ENCODE measurements around the gene SIPA1L3. TPM values are rescaled to one million over a fixed set of nuclear protein-coding genes. Genes with fewer than 3 reads are reported as not detected.
"Not testable (repeated sequence)": the region's sequence is repeated elsewhere in the genome, so short reads cannot be mapped to it uniquely, and the experiment has no call there.

SIPA1L3 gene
- polyA plus RNA-seq, 6 donors from 2014 or later, result 9.2 to 43.0 (median 19.5) TPM

DNA sequence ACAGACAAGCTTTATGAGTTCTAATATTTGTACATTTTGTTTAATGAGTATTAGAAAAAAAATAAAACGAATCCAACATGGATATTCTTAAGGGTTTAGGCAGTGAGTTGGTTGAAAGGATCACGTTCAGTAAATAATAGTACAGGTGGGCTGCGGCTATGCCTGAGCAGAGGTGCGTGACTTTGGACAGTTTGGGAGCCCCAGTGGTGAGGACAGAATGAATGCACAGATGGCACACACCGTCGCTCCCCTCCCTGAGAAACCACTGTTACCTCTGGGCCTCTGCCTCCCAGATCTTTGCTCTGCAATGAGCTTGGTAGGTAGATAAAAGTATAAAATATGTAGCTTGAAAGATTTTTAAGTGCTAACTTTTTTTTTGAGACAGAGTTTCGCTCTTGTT lies 153.3 kb downstream of the SIPA1L3 start:
- H3K27ac Mint-ChIP-seq, result peak overlapping the region; percentile 59 to 96 (median 77)
- ATAC-seq (ENCODE audit: low read depth in 2 of 2) (peak in 1 of 2 donors; percentile 22), DNase-seq (no peak)
- H3K36me3 Mint-ChIP-seq, result peaks cover 0 to 8% of the 10 kb centered on the region in 2 donors
- no peaks in the 10 kb centered on the region for H3K27me3 Mint-ChIP-seq
- H3K4me1 Mint-ChIP-seq, result peaks cover 33 to 81% (median 76%) of the 10 kb centered on the region in 3 donors
- no peaks in the 10 kb centered on the region for H3K9me3 Mint-ChIP-seq
- H3K4me3 Mint-ChIP-seq, result peak overlapping the region in 4 of 8 donors; percentile 61 to 85 (median 74)

DNA sequence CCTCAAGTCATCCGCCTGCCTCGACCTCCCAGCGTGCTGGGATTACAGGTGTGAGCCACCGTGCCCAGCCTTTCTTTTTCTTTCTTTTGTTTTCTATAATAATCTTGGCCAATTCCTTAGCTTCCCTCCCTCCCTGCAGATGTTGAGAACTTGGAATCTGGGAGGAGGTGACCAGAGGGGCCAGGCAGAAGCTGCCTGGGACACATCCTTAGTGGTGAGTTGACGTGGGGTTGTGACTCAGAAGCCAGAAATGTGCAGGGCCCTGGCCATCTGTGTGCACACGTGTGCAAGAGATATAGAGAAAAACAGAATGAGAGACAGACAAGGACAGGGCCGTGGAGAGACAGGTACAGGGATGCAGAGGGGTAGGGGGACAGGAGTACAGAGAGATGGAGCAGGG lies 154.3 kb downstream of the SIPA1L3 start:
- Mint-ChIP-seq H3K27me3 (no peaks in the 10 kb centered on the region), H3K9me3 (no peaks in the 10 kb centered on the region), H3K4me3 (peak overlapping the region in 2 of 8 donors; percentile 1 to 64), H3K27ac (peak overlapping the region in 5 of 6 donors; percentile 59 to 88 (median 67)), H3K36me3 (peaks cover 0 to 5% of the 10 kb centered on the region in 2 donors), H3K4me1 (peaks cover 29 to 76% (median 66%) of the 10 kb centered on the region in 3 donors)
- ATAC-seq (ENCODE audit: low read depth in 2 of 2) (no peak), DNase-seq (no peak)

DNA sequence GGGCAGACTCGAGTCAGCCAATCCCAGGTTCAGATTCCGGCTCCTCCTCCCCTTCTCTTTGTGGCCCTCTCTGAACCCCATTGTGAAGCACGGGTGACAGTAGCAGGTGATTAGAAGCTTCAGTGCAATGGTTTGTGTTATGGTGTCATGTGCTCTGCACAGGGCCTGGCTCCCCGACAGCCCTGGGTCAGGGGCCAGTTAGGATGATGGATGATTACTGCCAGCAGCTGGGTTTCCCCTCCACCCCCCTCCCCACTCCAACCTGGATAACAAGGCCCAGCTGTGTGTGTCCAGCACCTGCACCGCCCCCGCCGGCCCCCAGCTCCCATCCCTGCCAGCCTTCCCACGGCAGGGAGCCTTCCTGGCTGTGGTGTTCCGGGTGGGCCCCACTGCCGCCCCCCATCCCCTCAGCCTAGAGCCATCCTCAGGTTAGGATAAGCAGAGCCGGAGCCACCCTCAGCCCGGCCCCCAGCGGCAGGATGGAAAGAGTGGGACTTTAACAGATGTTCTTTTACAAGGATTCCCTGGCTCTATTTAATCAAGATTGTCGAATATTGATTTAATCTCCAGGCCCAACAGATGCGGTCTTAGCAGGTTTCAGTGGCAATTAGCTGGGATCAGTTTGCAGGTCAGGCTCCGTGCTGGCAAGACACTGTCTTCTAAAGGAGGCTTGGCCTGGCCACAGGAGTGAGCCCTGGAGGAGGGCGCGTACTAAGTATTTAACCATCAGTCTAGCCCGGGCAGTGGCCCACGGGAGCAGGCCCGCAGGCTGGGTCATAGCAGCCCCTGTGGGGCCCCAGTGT lies 156.2 kb downstream of the SIPA1L3 start:
- peaks cover 23 to 71% (median 55%) of the 10 kb centered on the region in 3 donors for H3K4me1 Mint-ChIP-seq
- peak overlapping the region in 5 of 6 donors; percentile 59 to 89 (median 80) for H3K27ac Mint-ChIP-seq
- no peaks in the 10 kb centered on the region for H3K27me3 Mint-ChIP-seq
- no peaks in the 10 kb centered on the region for H3K9me3 Mint-ChIP-seq
- H3K36me3 Mint-ChIP-seq, result no peaks in the 10 kb centered on the region
- DNase-seq, result no peak
- ATAC-seq (ENCODE audit: low read depth in 2 of 2), result no peak
- no peak overlapping the region for H3K4me3 Mint-ChIP-seq

DNA sequence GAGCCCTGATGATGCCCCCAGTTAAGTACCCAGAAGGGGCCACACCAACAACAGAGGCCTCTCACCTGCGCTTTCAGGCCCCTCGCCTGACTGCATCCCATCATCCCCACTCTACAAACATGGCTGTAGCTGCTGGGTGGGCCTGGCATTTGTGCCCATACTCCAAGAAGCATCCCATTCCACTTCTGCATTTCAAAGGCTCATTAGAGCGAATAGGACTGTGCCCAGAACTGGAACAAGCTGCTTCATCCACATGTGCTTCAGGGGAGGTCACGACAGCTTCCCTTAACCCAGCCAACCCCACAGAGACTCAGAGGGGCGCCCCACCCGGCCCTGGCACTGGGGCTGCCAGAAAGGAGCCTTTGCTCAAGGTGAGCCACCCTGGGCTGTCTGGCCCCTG lies 156.9 kb downstream of the SIPA1L3 start:
- no peaks in the 10 kb centered on the region for H3K36me3 Mint-ChIP-seq
- peak overlapping the region in 1 of 8 donors; percentile 12 for H3K4me3 Mint-ChIP-seq
- H3K27ac Mint-ChIP-seq, result peak overlapping the region in 5 of 6 donors; percentile 51 to 89 (median 70)
- H3K27me3 Mint-ChIP-seq, result no peaks in the 10 kb centered on the region
- no peak for ATAC-seq (ENCODE audit: low read depth in 2 of 2)
- DNase-seq, result no peak
- H3K4me1 Mint-ChIP-seq, result peaks cover 20 to 67% (median 51%) of the 10 kb centered on the region in 3 donors
- no peaks in the 10 kb centered on the region for H3K9me3 Mint-ChIP-seq

DNA sequence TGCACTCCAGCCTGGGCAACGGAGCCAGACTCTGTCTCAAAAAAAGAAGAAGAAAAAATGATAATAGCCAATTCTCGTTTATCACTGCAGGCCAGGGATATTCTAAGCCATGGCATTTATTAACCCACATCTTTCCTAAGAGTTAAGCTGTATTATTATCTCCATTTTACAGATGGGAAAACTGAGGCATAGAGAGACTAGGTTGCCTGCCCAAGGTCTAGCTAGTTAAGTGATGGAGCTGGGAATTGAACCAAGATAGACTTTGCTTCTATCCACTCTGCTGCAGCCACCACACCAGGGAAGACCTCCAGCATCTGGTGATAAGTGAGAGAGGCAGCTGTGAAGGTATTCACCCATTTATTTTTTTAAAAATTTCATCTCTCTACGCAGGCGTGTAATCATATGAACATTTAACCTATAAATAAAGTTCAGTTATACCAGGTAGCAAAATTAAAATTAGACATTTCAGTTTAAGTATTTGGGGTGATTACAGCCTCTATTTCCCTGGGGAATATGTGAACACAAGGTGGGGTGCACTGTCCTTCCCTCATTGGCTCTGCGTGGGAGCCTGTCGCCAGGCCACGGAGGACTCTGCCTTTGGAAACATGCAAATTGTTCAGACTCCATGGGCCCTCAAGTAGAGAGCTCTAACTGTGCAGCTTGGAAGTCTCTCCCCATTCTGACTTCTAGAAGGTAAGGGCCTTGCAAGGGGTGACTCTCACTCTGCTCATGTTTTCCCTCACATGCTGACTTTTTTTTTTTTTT lies 157.8 kb downstream of the SIPA1L3 start:
- H3K9me3 Mint-ChIP-seq, result no peaks in the 10 kb centered on the region
- H3K4me1 Mint-ChIP-seq, result peaks cover 20 to 63% (median 50%) of the 10 kb centered on the region in 3 donors
- peaks cover 0 to under 1% of the 10 kb centered on the region in 2 donors for H3K36me3 Mint-ChIP-seq
- no peaks in the 10 kb centered on the region for H3K27me3 Mint-ChIP-seq
- peak overlapping the region in 5 of 6 donors; percentile 33 to 79 (median 70) for H3K27ac Mint-ChIP-seq
- no peak overlapping the region for H3K4me3 Mint-ChIP-seq
- DNase-seq (no peak), ATAC-seq (ENCODE audit: low read depth in 2 of 2) (no peak)

DNA sequence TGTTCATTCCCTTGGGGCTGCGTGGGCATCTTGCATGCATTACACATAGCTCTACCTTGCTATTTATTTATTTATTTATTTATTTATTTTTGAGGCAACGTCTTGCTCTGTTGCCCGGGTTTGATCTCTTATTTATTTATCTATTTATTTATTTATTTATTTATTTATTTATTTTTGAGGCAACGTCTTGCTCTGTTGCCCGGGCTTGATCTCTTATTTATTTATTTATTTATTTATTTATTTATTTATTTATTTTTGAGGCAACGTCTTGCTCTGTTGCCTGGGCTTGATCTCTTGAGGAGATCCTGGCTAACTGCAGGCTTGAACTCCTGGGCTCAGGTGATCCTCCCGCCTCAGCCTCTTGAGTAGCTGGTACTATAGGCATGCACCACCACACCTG lies 158.8 kb downstream of the SIPA1L3 start:
- H3K27me3 Mint-ChIP-seq; H3K9me3 Mint-ChIP-seq; ATAC-seq (ENCODE audit: low read depth in 2 of 2): not testable (repeated sequence)

DNA sequence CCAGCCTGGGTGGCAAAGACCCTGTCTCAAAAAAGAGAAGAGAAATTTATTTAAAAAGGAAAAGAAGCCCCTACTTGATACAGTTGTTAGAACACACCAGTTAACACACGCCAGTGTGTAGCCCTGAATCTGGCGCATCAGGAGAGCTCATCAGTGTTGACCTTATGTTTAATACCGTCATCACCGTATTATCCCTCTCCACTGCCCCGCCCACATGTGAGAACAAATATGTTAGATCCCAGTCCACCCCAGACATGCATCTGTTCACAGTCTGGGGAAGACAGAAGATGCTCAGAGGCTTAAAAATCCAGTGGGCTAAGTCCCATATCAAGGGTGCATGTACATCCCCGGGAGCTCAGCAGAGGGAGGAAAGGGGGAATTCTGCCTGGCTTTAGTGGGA lies 161.8 kb downstream of the SIPA1L3 start:
- H3K4me1 Mint-ChIP-seq, result peaks cover 29 to 43% (median 41%) of the 10 kb centered on the region in 3 donors
- peaks cover 13 to 16% of the 10 kb centered on the region in 2 donors for H3K36me3 Mint-ChIP-seq
- ATAC-seq (ENCODE audit: low read depth in 2 of 2) (no peak), DNase-seq (no peak)
- H3K27me3 Mint-ChIP-seq, result no peaks in the 10 kb centered on the region
- H3K9me3 Mint-ChIP-seq, result no peaks in the 10 kb centered on the region
- H3K4me3 Mint-ChIP-seq, result peak overlapping the region in 1 of 8 donors; percentile 50
- H3K27ac Mint-ChIP-seq, result peak overlapping the region in 4 of 6 donors; percentile 46 to 80 (median 75)

More for the DNA sequence above, 158.8 kb downstream of the SIPA1L3 start:
- DNase-seq, H3K4me3 Mint-ChIP-seq, H3K36me3 Mint-ChIP-seq: not testable (repeated sequence)
- Mint-ChIP-seq H3K27ac (peak overlapping the region in 2 of 6 donors; percentile 39 to 83), H3K4me1 (peaks cover 28 to 61% (median 50%) of the 10 kb centered on the region in 3 donors)

DNA sequence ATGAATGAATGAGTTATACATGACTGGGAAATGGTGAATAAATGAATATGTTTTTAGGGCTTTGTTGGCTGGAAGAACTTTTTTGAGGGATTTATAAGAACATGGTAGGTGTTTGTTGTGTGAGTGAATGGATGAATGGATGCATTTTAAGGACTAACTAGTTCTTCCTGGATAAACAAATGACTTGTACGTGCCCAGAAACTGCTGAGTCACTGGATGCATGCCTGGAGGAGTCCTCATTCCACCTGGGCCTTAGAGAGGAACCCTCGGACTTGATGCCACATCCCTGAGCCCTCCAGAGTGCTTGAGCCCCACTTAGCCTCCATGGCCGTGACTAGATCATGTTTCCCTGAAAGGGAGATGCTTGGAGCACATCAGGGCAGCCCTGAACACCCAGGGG lies 163.6 kb downstream of the SIPA1L3 start:
- DNase-seq (no peak), ATAC-seq (ENCODE audit: low read depth in 2 of 2) (no peak)
- Mint-ChIP-seq H3K36me3 (peaks cover 13 to 16% of the 10 kb centered on the region in 2 donors), H3K27ac (peak overlapping the region in 3 of 6 donors; percentile 54 to 89 (median 79)), H3K4me1 (peaks cover 31 to 51% (median 32%) of the 10 kb centered on the region in 3 donors), H3K27me3 (no peaks in the 10 kb centered on the region), H3K4me3 (no peak overlapping the region), H3K9me3 (no peaks in the 10 kb centered on the region)

DNA sequence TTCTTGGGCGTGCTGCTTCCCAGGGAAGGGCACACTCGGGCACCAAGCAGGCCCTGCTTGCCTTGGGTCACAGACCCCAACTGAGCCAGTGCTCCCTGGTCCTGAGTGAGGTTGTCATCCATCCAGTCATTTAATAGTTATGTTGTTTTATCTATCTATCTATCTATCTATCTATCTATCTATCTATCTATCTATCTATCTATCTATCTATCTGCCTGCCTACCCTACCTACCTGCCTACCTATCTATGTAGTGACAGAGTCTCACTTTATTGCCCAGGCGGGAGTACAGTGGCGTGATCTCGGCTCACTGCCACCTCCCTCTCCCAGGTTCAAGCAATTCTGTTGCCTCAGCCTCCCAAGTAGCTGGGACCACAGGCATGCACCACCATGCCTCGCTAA lies 164.0 kb downstream of the SIPA1L3 start:
- H3K4me1 Mint-ChIP-seq, result peaks cover 31 to 51% (median 32%) of the 10 kb centered on the region in 3 donors
- not testable (repeated sequence) for ATAC-seq (ENCODE audit: low read depth in 2 of 2); H3K9me3 Mint-ChIP-seq; DNase-seq; H3K27me3 Mint-ChIP-seq; H3K4me3 Mint-ChIP-seq
- H3K36me3 Mint-ChIP-seq, result peaks cover 16% of the 10 kb centered on the region in 2 donors
- H3K27ac Mint-ChIP-seq, result peak overlapping the region in 2 of 6 donors; percentile 54 to 79

DNA sequence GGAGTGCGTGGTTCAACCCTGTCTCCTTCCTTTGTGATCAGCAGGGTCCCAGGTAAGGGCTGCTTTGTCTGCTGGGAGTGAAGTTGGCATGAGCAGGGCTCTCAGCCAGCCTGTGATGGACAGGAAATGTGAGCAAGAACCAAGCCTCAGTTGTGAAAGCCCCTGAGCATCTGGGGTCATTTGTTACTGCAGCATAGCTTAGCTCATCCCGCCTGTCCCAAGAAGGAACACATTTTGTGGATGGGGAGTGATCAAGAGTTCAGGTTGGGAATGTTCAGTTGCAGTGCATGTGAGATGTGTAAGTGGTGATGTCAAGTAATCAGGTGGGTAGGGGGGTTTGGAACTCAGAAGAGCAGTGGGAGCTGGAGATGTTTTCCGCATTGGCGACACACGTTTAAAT lies 164.6 kb downstream of the SIPA1L3 start:
- H3K9me3 Mint-ChIP-seq, result peaks cover 0 to 6% (median 0%) of the 10 kb centered on the region in 7 donors
- no peak for DNase-seq
- H3K36me3 Mint-ChIP-seq, result peaks cover 21 to 22% of the 10 kb centered on the region in 2 donors
- H3K27me3 Mint-ChIP-seq, result no peaks in the 10 kb centered on the region
- H3K4me3 Mint-ChIP-seq, result peak overlapping the region in 1 of 8 donors; percentile 9
- ATAC-seq (ENCODE audit: low read depth in 2 of 2), result no peak
- H3K27ac Mint-ChIP-seq, result peak overlapping the region in 4 of 6 donors; percentile 72 to 93 (median 84)
- peaks cover 27 to 56% (median 32%) of the 10 kb centered on the region in 3 donors for H3K4me1 Mint-ChIP-seq

DNA sequence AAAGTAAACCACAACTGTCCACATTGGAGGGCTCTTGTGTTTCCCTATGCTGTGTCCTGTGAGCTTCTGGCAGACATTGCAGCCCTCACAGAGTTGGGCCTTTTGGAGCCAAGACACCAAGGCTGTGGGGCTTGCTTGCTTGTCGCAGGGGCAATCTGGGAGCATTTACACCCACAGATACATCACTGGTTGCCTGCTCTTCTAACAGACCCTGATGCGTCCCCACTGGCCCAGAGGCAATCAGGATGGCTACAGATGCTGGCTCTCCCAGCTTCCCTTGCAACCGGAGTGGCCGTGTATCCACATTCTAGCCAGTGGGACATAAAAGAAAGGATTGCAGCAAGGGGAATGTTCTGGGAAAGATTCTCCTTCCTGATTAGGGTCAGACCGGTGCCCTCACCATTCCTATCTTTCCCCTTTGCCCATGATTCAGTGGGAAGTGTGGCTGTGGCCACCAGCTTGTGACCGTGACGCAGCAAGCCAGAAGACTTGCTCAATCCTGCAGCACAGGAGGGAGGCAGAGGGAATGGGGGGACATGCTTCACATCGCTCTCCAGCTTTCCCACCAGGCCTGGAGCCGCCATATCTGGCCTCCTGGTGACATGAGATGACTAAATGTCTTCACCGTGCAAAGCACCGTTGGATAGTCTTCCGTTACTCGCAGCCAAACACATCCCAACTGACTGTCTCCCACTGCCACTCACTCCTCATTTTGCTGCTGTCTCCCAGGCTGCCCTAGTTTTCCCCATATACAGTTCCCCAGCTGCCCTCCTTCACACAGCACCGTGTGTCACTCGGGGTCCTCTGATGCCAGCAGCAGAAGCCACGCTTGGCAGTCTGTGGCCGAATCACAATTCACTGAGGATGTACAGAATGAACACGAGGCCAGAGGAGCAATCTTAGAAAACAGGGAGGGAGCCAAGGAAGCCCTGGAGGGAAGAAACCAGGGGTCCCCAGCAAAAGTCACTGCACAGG lies 166.1 kb downstream of the SIPA1L3 start:
- Mint-ChIP-seq H3K27ac (peak overlapping the region in 3 of 6 donors; percentile 79 to 85 (median 84)), H3K4me3 (peak overlapping the region in 1 of 8 donors; percentile 47), H3K4me1 (peaks cover 24 to 58% (median 35%) of the 10 kb centered on the region in 3 donors), H3K27me3 (no peaks in the 10 kb centered on the region), H3K36me3 (peaks cover 21 to 26% of the 10 kb centered on the region in 2 donors), H3K9me3 (peaks cover 0 to 6% (median 0%) of the 10 kb centered on the region in 7 donors)
- ATAC-seq (ENCODE audit: low read depth in 2 of 2), result no peak
- no peak for DNase-seq

DNA sequence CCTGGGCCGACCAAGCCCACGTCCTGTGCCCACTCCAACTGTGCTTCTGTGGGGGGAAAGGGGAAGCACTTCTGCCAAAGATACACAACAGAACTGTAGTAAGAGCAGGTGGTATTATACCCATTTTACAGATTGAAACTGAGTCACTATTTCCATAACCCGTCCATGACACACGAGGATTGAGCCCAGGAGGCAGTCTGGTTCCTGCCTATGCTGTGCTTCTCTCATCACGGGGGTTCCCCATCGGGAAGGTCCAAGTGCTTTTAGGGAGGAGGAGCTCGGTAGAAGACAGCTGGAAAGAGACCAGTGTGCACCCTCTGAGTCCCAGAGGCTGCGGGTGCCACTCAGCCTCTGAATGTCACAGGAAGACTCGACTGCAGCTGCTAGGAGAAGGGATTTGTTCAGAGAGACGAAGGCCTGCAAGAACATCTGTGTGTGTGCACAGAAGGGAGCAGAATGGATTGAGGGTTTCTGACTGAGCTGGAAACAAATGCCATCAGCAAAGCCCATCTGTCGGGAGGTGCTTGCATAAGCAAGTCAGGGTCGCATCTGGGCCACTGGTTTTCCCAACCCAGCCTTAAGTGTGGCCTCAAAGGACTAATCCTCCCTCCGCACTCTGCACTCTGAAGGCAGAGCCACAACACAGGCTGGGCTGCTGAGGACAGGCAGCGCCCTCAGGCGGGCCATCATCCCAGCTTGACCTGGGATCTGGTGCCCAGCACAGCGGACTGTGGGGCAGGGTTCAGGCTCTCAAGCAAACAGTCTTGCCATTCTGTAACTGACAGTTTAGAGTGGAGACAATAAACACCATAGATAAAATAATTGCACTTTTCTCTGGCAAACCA lies 167.1 kb downstream of the SIPA1L3 start:
- ATAC-seq (ENCODE audit: low read depth in 2 of 2), result no peak
- Mint-ChIP-seq H3K27me3 (no peaks in the 10 kb centered on the region), H3K9me3 (peaks cover 0 to 6% (median 0%) of the 10 kb centered on the region in 7 donors), H3K4me1 (peaks cover 28 to 64% (median 37%) of the 10 kb centered on the region in 3 donors), H3K36me3 (peaks cover 21 to 26% of the 10 kb centered on the region in 2 donors), H3K27ac (peak overlapping the region; percentile 29 to 92 (median 84)), H3K4me3 (peak overlapping the region in 2 of 8 donors; percentile 26 to 66)
- DNase-seq, result no peak

Measured in naive B cell (primary cell).